Body of pancreas (tissue), 4 donors: Measurements from ENCODE around the gene KLK7.

Experiments used
- POLR2A ChIP-seq, 3 donors: fragments of 450-650 bp; IDR thresholded peaks; one replicate each; pipeline ENCODE4 v1.6.1; 2016; ENCODE audit warnings: antibody characterized with exemption in 3 of 3, mild to moderate bottlenecking in 2 of 3
- TF ChIP-seq, protein P1 (sequence below), 7 experiments: fragments of 450-650 bp in 4 of 7; fragments of 200-600 bp in 3 of 7; sonication (generic) in 3 of 7; IDR thresholded peaks; one replicate each; pipeline ENCODE4 v1.5.1; 2016 to 2019; ENCODE audit warnings: antibody characterized with exemption in 7 of 7

DNA sequence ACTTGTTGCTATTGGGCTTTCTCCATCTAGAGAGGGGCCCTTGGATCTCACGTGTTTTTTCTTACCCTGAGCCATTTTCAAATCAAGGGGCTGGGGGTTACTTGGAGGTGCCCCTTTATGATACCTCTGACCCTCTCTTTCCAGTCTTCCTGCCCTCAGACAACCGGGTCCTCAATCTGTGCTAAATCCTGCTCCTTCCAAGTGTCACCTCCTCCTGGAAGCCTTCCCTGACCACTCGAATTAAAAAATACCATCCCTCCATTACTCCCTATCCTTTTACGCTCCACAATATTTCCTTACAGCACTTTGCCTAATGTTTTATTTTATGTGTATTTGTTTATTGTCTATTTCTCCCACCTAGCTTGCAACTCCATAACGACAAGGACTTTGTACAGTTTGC is 14.3 kb upstream of the KLK7 start:
- TF ChIP-seq, protein P1, sequence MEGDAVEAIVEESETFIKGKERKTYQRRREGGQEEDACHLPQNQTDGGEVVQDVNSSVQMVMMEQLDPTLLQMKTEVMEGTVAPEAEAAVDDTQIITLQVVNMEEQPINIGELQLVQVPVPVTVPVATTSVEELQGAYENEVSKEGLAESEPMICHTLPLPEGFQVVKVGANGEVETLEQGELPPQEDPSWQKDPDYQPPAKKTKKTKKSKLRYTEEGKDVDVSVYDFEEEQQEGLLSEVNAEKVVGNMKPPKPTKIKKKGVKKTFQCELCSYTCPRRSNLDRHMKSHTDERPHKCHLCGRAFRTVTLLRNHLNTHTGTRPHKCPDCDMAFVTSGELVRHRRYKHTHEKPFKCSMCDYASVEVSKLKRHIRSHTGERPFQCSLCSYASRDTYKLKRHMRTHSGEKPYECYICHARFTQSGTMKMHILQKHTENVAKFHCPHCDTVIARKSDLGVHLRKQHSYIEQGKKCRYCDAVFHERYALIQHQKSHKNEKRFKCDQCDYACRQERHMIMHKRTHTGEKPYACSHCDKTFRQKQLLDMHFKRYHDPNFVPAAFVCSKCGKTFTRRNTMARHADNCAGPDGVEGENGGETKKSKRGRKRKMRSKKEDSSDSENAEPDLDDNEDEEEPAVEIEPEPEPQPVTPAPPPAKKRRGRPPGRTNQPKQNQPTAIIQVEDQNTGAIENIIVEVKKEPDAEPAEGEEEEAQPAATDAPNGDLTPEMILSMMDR (IDR thresholded peaks at IDR 0.05), result no peak
- no peak for TF ChIP-seq POLR2A (IDR thresholded peaks at IDR 0.05)
